WI38 (cell line): Measurements from ENCODE around the gene PACS2.

ENCODE experiments used
- H3K4me3 ChIP-seq: 2 replicates; pipeline ENCODE4 v1.5.1; 2011; ENCODE audit warnings: low read depth, mild to moderate bottlenecking, control low read depth, low read length
- CTCF ChIP-seq: IDR thresholded peaks from 2 replicates; pipeline ENCODE4 v1.5.1; 2012; ENCODE audit warnings: low read depth, mild to moderate bottlenecking, control low read depth, low read length

Gene PACS2

GRCh38 chr14:105340821-105341733 is 26.5 kb downstream of the PACS2 start:
- no peak for TF ChIP-seq CTCF
- no peak overlapping the region for H3K4me3 ChIP-seq

- no peak for TF ChIP-seq CTCF
- no peak overlapping the region for H3K4me3 ChIP-seq
Observed at GRCh38 chr14:105343194-105343593, 28.6 kb downstream of the PACS2 start.

GRCh38 chr14:105346200-105346533 is 31.6 kb downstream of the PACS2 start:
- no peak for TF ChIP-seq CTCF

GRCh38 chr14:105346876-105347586 is 32.5 kb downstream of the PACS2 start:
- H3K4me3 ChIP-seq = no peak overlapping the region

More at GRCh38 chr14:105346200-105346533, 31.6 kb downstream of the PACS2 start:
- H3K4me3 ChIP-seq = no peak overlapping the region

GRCh38 chr14:105347587-105347968 is 33.0 kb downstream of the PACS2 start:
- no peak for TF ChIP-seq CTCF

More at GRCh38 chr14:105346876-105347586, 32.5 kb downstream of the PACS2 start:
- TF ChIP-seq CTCF = no peak

GRCh38 chr14:105348169-105348944 is 33.8 kb downstream of the PACS2 start:
- no peak overlapping the region for H3K4me3 ChIP-seq
- TF ChIP-seq CTCF = no peak

More at GRCh38 chr14:105347587-105347968, 33.0 kb downstream of the PACS2 start:
- H3K4me3 ChIP-seq = no peak overlapping the region
